ENCODE data around the gene TBC1D22A.

- TF ChIP-seq POLR2A (IDR thresholded peaks at IDR 0.05; ENCODE audit: low read depth, low read length) (no peak), CTCF (IDR thresholded peaks at IDR 0.05; ENCODE audit: extremely low read depth in 1 of 2, insufficient read depth in 1 of 2, low read depth in 1 of 2, low read length in 2 of 2) (no peak), EZH2 (IDR thresholded peaks at IDR 0.05; ENCODE audit: borderline replicate concordance, low read depth, low read length, severe bottlenecking) (no peak)
- TF ChIP-seq, protein P1, sequence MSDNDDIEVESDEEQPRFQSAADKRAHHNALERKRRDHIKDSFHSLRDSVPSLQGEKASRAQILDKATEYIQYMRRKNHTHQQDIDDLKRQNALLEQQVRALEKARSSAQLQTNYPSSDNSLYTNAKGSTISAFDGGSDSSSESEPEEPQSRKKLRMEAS (IDR thresholded peaks at IDR 0.05; ENCODE audit: insufficient read depth, insufficient read length) = no peak
These were observed 299.7 kb downstream of the TBC1D22A start for GRCh38 chr22:47062126-47062525.
